Measurements from ENCODE around the gene TBCA. TPM values are rescaled to one million over a fixed set of nuclear protein-coding genes. Genes with fewer than 3 reads are reported as not detected.

The TBCA gene
- total and polyA plus RNA-seq, 5 donors from 2014 or later = 94.4 to 285 (median 197) TPM

Other genes with a start within 250 kb of the TBCA start
- gene OTP, start 137.6 kb downstream of the TBCA start, total RNA-seq = not detected
- gene OTP, start 137.6 kb downstream of the TBCA start, polyA plus RNA-seq = not detected